PFSK-1 (cell line): Measurements from ENCODE around the gene TNIP2.

Experiments
- POLR2AphosphoS5 ChIP-seq: IDR thresholded peaks from 2 replicates; pipeline ENCODE4 v1.6.1; 2012; ENCODE audit warnings: low read depth, mild to moderate bottlenecking, control low read depth, low read length, moderate library complexity
- TAF1 ChIP-seq: IDR thresholded peaks from 2 replicates; pipeline ENCODE4 v1.6.1; 2012; ENCODE audit warnings: low read length, control low read depth, borderline replicate concordance; ENCODE audit not compliant: insufficient read depth

DNA sequence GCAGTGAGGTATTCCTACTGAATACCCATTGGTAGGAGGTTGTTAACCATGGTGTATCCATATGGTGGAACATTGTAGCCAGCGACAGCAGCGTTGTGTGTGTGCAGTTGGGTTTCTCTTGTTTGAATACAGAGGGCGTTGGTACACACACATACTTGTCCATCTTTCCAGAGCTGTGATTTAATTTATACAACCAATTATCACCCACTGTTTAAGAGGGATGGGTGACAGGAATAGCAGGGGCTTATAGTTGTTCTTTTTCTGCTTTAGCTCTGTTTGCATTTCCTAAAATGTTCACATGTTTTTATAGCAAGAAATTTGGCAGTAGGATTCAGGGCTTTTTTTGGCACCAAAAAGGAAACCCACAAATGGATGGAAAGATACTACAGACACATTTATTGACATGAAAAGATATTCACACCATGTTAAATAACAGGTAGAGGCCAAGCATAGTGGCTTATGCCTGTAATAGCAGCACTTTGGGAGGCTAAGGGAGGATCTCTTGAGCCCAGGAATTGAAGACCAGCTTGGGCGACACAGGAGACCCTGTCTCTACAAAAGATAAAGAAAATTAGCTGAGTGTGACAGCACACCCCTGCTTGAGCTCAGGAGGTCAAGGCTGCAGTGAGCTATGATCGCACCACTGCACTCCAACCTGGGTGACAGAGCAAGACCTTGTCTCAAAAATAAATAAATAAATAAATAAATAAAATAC, 60.6 kb downstream of the TNIP2 start:
- TF ChIP-seq POLR2AphosphoS5 (no peak), TAF1 (no peak)
